Trophoblast cell (in vitro differentiated cells and primary cell): Measurements from ENCODE around the gene RAI1.
A peak's percentile ranks its signal among the peaks of the same experiment; 100 is the strongest.

Source experiments
- DNase-seq, 2 donors: peaks; one replicate each; pipeline ENCODE4 v3.0.0-alpha.2; 2016
- H2AFZ ChIP-seq: 2 replicates; pipeline ENCODE4 v1.6.1; 2013; ENCODE audit warnings: low read length, moderate library complexity, mild to moderate bottlenecking; ENCODE audit not compliant: insufficient read depth, poor library complexity
- H2AK5ac ChIP-seq: 2 replicates; pipeline ENCODE4 v1.6.1; 2013; ENCODE audit warnings: mild to moderate bottlenecking, low read length
- H2BK120ac ChIP-seq: 2 replicates; pipeline ENCODE4 v1.6.1; 2013; ENCODE audit warnings: low read length, mild to moderate bottlenecking, moderate library complexity; ENCODE audit not compliant: insufficient read depth, poor library complexity
- H2BK12ac ChIP-seq: 2 replicates; pipeline ENCODE4 v1.6.1; 2013; ENCODE audit warnings: mild to moderate bottlenecking, low read length, moderate library complexity
- H2BK5ac ChIP-seq: 2 replicates; pipeline ENCODE4 v1.6.1; 2013; ENCODE audit warnings: low read length, low read depth, moderate library complexity, mild to moderate bottlenecking; ENCODE audit not compliant: poor library complexity
- H3K14ac ChIP-seq: 2 replicates; pipeline ENCODE4 v1.6.1; 2013; ENCODE audit warnings: mild to moderate bottlenecking, low read length
- H3K18ac ChIP-seq: 2 replicates; pipeline ENCODE4 v1.6.1; 2013; ENCODE audit warnings: mild to moderate bottlenecking, low read length
- H3K23ac ChIP-seq: 2 replicates; pipeline ENCODE4 v1.6.1; 2013; ENCODE audit warnings: low read length
- H3K27ac ChIP-seq: 2 replicates; pipeline ENCODE4 v1.5.1; 2013; ENCODE audit warnings: low read depth, mild to moderate bottlenecking, inconsistent platforms, low read length, moderate library complexity
- H3K27me3 ChIP-seq: 2 replicates; pipeline ENCODE4 v1.6.1; 2013; ENCODE audit warnings: inconsistent platforms, mild to moderate bottlenecking, low read length, moderate library complexity; ENCODE audit not compliant: insufficient read depth
- H3K36me3 ChIP-seq, 2 experiments: 1 replicate in 1 of 2; 2 replicates in 1 of 2; pipeline ENCODE4 v1.6.1; 2013; ENCODE audit warnings: low read length in 2 of 2, mild to moderate bottlenecking in 2 of 2, moderate library complexity in 1 of 2; ENCODE audit not compliant: insufficient read depth in 2 of 2, control insufficient read depth in 1 of 2
- H3K4ac ChIP-seq: 2 replicates; pipeline ENCODE4 v1.6.1; 2013; ENCODE audit warnings: low read depth, mild to moderate bottlenecking, low read length, moderate library complexity
- H3K4me1 ChIP-seq, 2 experiments: 1 replicate in 1 of 2; 2 replicates in 1 of 2; pipeline ENCODE4 v1.6.1; 2013; ENCODE audit warnings: low read length in 2 of 2, mild to moderate bottlenecking in 2 of 2, moderate library complexity in 1 of 2; ENCODE audit not compliant: insufficient read depth in 2 of 2, control insufficient read depth in 1 of 2
- H3K4me2 ChIP-seq: 2 replicates; pipeline ENCODE4 v1.6.1; 2013; ENCODE audit warnings: inconsistent platforms, mild to moderate bottlenecking, low read length, moderate library complexity
- H3K4me3 ChIP-seq: 2 replicates; pipeline ENCODE4 v1.5.1; 2013; ENCODE audit warnings: mild to moderate bottlenecking, low read depth, low read length, inconsistent platforms
- H3K79me1 ChIP-seq: one replicate; pipeline ENCODE4 v1.6.1; 2013; ENCODE audit warnings: low read length
- H3K79me2 ChIP-seq: 2 replicates; pipeline ENCODE4 v1.6.1; 2013; ENCODE audit warnings: low read length, mild to moderate bottlenecking; ENCODE audit not compliant: control insufficient read depth, insufficient read depth, poor library complexity
- H3K9ac ChIP-seq: 2 replicates; pipeline ENCODE4 v1.6.1; 2013; ENCODE audit warnings: mild to moderate bottlenecking, low read length
- H3K9me3 ChIP-seq: 2 replicates; pipeline ENCODE4 v1.6.1; 2013; ENCODE audit warnings: low read depth, mild to moderate bottlenecking, control low read depth, inconsistent platforms, low read length; ENCODE audit not compliant: insufficient read depth
- H4K12ac ChIP-seq: 2 replicates; pipeline ENCODE4 v1.6.1; 2013; ENCODE audit warnings: low read depth, mild to moderate bottlenecking, low read length, moderate library complexity
- H4K8ac ChIP-seq: 2 replicates; pipeline ENCODE4 v1.6.1; 2013; ENCODE audit warnings: low read depth, mild to moderate bottlenecking, low read length, moderate library complexity
- H4K91ac ChIP-seq: one replicate; pipeline ENCODE4 v1.6.1; 2013; ENCODE audit warnings: low read depth, mild to moderate bottlenecking, low read length, moderate library complexity
- WGBS: extraction: QIAGEN DNeasy Blood & Tissue Kit; methylation state at CpG from one replicate; pipeline ENCODE4 v1.1.7; 2013; ENCODE audit warnings: missing lambda C conversion rate; ENCODE audit not compliant: insufficient read length, insufficient coverage; ENCODE audit errors: extremely low coverage; 5-methylcytosine and 5-hydroxymethylcytosine counted together

RAI1 gene

DNA sequence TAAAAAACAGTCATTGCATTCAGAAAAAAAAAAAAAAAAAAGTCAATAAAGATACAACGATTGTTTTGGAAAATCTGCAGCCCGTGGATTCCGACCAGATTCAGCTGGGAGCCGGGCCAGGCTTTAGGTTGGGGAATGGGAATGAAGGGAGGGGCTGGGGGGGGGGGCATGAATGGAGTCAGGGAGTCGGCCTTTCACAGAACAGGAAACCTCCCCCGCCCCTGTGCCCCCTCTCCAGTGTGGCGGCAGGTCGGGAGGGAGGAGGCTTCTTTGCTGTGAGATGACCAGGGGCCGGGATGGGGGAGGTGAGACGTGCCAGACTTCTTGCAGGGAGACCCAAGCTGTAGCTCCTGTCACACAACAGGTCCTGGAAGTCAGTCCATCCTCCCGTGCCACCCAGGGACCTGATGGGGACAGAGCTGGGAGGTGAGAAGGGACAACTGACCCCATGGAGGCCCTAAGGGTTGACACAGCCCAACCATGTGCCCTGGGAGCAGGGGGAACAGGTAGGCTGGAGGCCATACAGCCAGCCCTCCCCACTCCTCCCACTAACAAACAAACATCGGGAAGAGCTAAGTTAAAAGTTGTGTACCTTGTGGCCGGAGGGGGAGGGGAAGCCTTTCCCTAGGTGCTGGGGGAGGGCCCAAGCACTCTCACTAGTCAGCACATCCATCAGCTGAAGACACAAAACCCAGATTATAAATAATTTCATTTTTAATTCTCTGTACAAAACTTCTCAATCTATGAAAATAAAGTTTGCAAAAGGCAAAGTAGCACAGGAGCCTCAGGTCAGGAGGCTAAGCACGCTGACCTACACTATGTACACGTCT is 130.3 kb downstream of the RAI1 start:
- H3K4ac ChIP-seq = no peak overlapping the region
- no peak overlapping the region for H4K8ac ChIP-seq
- H3K36me3 ChIP-seq = peaks cover 54 to 64% of the 10 kb centered on the region in 2 experiments
- no CpG with 5 or more reads among the region's 15 CpGs for WGBS
- H3K4me1 ChIP-seq = peaks cover 21 to 29% of the 10 kb centered on the region in 2 experiments
- DNase-seq = no peak
- no peak overlapping the region for H3K23ac ChIP-seq
- no peaks in the 10 kb centered on the region for H3K9me3 ChIP-seq
- H3K14ac ChIP-seq = no peak overlapping the region
- H2AK5ac ChIP-seq = no peak overlapping the region
- H3K79me1 ChIP-seq = peaks cover 13% of the 10 kb centered on the region
- no peak overlapping the region for H4K91ac ChIP-seq
- H2BK5ac ChIP-seq = peak overlapping the region; percentile 4
- no peak overlapping the region for H3K4me3 ChIP-seq
- peak overlapping the region; percentile 66 for H3K27ac ChIP-seq
- peaks cover 2% of the 10 kb centered on the region for H3K79me2 ChIP-seq
- H3K9ac ChIP-seq = no peak overlapping the region
- H2BK12ac ChIP-seq = no peak overlapping the region
- no peak overlapping the region for H2AFZ ChIP-seq
- no peaks in the 10 kb centered on the region for H3K27me3 ChIP-seq
- no peak overlapping the region for H2BK120ac ChIP-seq
- H3K18ac ChIP-seq = no peak overlapping the region
- H3K4me2 ChIP-seq = peak overlapping the region; percentile 25
- H4K12ac ChIP-seq = no peak overlapping the region

DNA sequence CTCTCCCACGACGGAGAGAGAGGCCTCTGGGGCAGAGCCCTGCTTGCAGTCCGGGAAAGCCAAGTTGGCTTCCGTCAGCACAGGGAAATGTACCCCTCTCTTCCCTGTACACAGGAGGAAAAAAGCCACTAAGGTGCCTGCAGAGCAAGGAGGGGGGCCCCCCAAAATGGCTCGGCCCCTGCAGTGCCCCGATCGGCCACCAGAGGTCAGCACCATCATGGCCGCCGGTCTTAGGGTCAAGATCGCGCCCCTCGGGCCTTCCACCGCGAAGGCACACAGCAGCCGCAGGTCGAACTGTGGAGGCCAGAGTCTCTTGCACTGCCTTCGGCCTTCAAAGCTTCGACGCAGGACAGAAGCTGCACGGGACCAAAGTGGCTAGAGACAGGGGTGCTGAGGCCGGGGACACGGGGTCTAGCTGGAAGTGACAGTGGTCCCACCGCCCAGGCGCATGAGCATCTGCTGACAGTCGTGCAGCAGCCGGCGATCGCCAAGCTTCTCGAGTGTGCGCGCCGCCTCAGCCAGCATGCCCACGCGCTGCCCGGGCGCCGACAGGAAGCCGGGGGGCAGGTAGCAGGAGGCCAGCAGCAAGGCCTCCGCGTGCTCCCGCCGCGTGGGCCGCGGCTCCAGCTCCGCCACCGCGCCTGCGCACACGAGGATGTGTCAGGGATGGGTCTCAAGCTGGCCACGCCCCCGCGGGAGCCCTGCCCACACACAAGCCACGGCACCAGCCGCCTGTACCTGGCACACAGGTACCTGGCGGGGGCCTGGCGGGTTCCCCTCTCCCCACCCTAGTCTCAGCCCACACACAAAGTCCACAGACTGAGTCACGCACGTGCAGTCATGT is 131.2 kb downstream of the RAI1 start:
- Histone ChIP-seq H3K9me3 (no peaks in the 10 kb centered on the region), H2BK120ac (no peak overlapping the region), H4K12ac (peak overlapping the region; percentile 10), H3K4me3 (no peak overlapping the region), H2AK5ac (no peak overlapping the region), H3K27ac (peak overlapping the region; percentile 46), H2BK5ac (no peak overlapping the region), H3K4ac (no peak overlapping the region), H3K4me1 (peaks cover 21 to 29% of the 10 kb centered on the region in 2 experiments), H3K9ac (no peak overlapping the region), H3K79me1 (peaks cover 13% of the 10 kb centered on the region), H4K8ac (no peak overlapping the region), H3K36me3 (peaks cover 58 to 66% of the 10 kb centered on the region in 2 experiments), H3K4me2 (no peak overlapping the region), H3K27me3 (no peaks in the 10 kb centered on the region), H4K91ac (no peak overlapping the region), H2BK12ac (no peak overlapping the region), H3K14ac (no peak overlapping the region), H2AFZ (no peak overlapping the region), H3K18ac (no peak overlapping the region), H3K79me2 (peaks cover 2% of the 10 kb centered on the region), H3K23ac (no peak overlapping the region)
- no CpG with 5 or more reads among the region's 59 CpGs for WGBS
- DNase-seq = peak; percentile 21 to 53

DNA sequence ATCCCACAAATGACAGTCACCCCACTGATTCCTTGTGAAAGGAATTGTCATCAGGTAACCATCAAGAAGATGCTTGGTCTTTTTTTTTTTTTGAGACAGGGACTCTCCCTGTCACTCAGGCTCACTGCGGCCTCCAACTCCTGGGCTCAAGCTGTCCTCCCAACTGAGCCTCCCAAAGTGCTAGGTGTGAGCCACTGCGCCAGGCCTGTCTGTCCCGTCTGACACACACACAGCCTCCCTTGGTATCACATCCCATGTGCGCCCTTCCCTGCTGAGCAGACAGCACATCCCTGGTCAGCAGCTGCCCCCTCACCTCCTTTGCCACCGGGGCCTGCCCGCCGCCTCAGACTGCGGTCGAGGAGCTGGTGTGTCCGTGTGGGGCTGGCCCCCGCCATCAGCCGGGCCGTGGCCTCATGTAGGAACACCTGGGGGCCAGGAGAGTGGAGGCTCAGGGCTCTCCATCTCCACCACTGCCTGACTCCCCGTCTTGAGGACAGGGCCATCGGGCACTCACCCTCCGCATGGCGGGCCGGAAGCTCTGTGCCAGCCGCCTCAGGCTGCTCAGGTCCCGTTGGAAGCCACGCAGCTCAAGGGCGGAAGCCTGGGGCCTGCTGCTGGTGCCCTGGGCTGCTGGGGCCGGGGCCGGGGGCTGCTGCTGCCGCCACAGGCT is 131.9 kb downstream of the RAI1 start:
- WGBS = no CpG with 5 or more reads among the region's 25 CpGs
- Histone ChIP-seq H3K4ac (no peak overlapping the region), H3K27ac (no peak overlapping the region), H2BK120ac (no peak overlapping the region), H2BK12ac (no peak overlapping the region), H3K36me3 (peaks cover 64 to 72% of the 10 kb centered on the region in 2 experiments), H2BK5ac (no peak overlapping the region), H3K9me3 (no peaks in the 10 kb centered on the region), H3K18ac (peak overlapping the region; percentile 14), H3K4me1 (peaks cover 21 to 29% of the 10 kb centered on the region in 2 experiments), H2AFZ (no peak overlapping the region), H3K27me3 (no peaks in the 10 kb centered on the region), H4K91ac (no peak overlapping the region), H3K14ac (no peak overlapping the region), H3K79me2 (peaks cover 2% of the 10 kb centered on the region), H4K8ac (no peak overlapping the region), H2AK5ac (no peak overlapping the region), H3K9ac (no peak overlapping the region), H3K79me1 (peaks cover 13% of the 10 kb centered on the region), H3K4me3 (no peak overlapping the region), H3K23ac (no peak overlapping the region), H4K12ac (no peak overlapping the region), H3K4me2 (no peak overlapping the region)
- no peak for DNase-seq

DNA sequence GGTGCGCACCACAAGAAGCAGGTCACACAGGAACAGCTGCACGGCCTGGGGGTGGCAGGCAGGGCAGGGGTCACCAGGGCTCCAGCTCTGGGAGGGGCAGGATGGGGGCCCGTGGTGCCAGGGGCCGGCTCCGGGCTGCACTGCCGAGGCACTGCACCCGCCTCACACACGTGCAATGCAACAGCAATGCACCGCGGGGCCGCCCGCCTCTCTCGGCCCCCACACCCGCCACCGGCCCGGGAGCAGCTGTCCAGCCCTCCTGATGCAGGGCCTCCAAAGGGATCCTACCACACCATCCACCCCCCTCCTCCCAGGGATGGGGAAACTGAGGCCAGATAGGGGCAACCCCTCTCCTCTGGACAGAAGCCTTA is 132.5 kb downstream of the RAI1 start:
- peaks cover 13% of the 10 kb centered on the region for H3K79me1 ChIP-seq
- peaks cover 2% of the 10 kb centered on the region for H3K79me2 ChIP-seq
- H3K4me1 ChIP-seq = peaks cover 21 to 29% of the 10 kb centered on the region in 2 experiments
- no peak overlapping the region for H2BK5ac ChIP-seq
- no peak overlapping the region for H3K4me2 ChIP-seq
- H3K9ac ChIP-seq = no peak overlapping the region
- no peaks in the 10 kb centered on the region for H3K27me3 ChIP-seq
- H3K4me3 ChIP-seq = no peak overlapping the region
- H4K12ac ChIP-seq = no peak overlapping the region
- no peak for DNase-seq
- no peak overlapping the region for H2AK5ac ChIP-seq
- no peak overlapping the region for H2BK12ac ChIP-seq
- peaks cover 70 to 77% of the 10 kb centered on the region in 2 experiments for H3K36me3 ChIP-seq
- H2AFZ ChIP-seq = no peak overlapping the region
- H4K91ac ChIP-seq = no peak overlapping the region
- H3K4ac ChIP-seq = no peak overlapping the region
- H4K8ac ChIP-seq = no peak overlapping the region
- no peak overlapping the region for H3K14ac ChIP-seq
- H3K27ac ChIP-seq = no peak overlapping the region
- H2BK120ac ChIP-seq = no peak overlapping the region
- no CpG with 5 or more reads among the region's 16 CpGs for WGBS
- no peaks in the 10 kb centered on the region for H3K9me3 ChIP-seq
- H3K18ac ChIP-seq = no peak overlapping the region
- H3K23ac ChIP-seq = no peak overlapping the region
